ENCODE data around the gene GLIS2. TPM values are rescaled to one million over a fixed set of nuclear protein-coding genes. Genes with fewer than 3 reads are reported as not detected.
"Not testable (repeated sequence)": the region's sequence is repeated elsewhere in the genome, so short reads cannot be mapped to it uniquely, and the experiment has no call there.

GLIS2 gene
- total and polyA plus RNA-seq, 10 donors, result 0.89 to 8.4 (median 3.3) TPM

DNA sequence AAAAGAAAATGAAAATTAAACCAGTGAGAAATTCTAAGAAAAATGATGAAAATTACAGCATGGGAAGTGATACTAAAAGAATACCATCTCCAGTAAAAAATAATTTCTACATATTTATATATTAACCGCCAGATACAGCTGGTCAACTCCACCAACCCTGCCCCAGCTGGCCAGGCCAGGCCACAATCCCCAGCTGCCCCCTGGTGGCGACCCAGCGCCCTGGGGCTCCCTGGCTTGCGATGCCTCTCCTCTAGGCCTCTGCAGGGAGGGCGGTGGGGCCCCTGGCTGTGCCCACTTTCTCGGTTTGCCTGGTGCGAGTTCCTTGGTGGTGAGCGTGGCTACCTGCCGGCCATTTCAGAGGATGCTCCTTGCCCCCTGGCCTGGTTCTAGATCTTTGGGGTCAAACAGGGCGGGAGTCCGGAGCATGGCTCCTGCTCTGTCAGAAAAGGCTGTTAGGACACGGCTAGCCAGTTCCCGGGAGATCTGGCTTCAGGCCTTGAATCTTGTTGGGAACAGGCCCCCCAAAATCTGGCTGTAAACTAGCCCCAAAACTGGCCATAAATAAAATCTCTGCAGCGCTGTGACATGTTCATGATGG is 14.5 kb downstream of the GLIS2 start:
- peaks cover 0 to 23% (median 0%) of the 10 kb centered on the region in 6 donors for H3K36me3 ChIP-seq
- peak; percentile 96 for DNase-seq
- intact Hi-C loops (cut with DNase I; ENCODE audit: low total_unique reads), result loop anchor here (5.0 kb wide), 1 partner anchor 43 kb away; no protein-coding TSS in a partner anchor
- H3K4me3 ChIP-seq, result no peak overlapping the region
- H3K4me1 ChIP-seq, result peaks cover 19 to 52% (median 44%) of the 10 kb centered on the region in 6 donors
- TF ChIP-seq, protein P1, sequence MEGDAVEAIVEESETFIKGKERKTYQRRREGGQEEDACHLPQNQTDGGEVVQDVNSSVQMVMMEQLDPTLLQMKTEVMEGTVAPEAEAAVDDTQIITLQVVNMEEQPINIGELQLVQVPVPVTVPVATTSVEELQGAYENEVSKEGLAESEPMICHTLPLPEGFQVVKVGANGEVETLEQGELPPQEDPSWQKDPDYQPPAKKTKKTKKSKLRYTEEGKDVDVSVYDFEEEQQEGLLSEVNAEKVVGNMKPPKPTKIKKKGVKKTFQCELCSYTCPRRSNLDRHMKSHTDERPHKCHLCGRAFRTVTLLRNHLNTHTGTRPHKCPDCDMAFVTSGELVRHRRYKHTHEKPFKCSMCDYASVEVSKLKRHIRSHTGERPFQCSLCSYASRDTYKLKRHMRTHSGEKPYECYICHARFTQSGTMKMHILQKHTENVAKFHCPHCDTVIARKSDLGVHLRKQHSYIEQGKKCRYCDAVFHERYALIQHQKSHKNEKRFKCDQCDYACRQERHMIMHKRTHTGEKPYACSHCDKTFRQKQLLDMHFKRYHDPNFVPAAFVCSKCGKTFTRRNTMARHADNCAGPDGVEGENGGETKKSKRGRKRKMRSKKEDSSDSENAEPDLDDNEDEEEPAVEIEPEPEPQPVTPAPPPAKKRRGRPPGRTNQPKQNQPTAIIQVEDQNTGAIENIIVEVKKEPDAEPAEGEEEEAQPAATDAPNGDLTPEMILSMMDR (IDR thresholded peaks at IDR 0.05 in 8 of 11, conservative IDR thresholded peaks at IDR 0.05 in 3 of 11), result peak; percentile 85 to 98 (median 95)
- peak; percentile 16 to 77 (median 58) for TF ChIP-seq POLR2AphosphoS5 (IDR thresholded peaks at IDR 0.05)
- no peak for TF ChIP-seq POLR2A (IDR thresholded peaks at IDR 0.05)
- H3K27me3 ChIP-seq (replicated peaks in 1 of 7), result peaks cover 0 to 33% (median 0%) of the 10 kb centered on the region in 7 donors
- H3K27ac ChIP-seq, result peak overlapping the region in 1 of 8 donors; percentile 74
- WGBS, 5 donors, result 41 to 53% (median 51%) methylated on average over 14 of the region's 14 CpGs
- no peaks in the 10 kb centered on the region for H3K9me3 ChIP-seq

DNA sequence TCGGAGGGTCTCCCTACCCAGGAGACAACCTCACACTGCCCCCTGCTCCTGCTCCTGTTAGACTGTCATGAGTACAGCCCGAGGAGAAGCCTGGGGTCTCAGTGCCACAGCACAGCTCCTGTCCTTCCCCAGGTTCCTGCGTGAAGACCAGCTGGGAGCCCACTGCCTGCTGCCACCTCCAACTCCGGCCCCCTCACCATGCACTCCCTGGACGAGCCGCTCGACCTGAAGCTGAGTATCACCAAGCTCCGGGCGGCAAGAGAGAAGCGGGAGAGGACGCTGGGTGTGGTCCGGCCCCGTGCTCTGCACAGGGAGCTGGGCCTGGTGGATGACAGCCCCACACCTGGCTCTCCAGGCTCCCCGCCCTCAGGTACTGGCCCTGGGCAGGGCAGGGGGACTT is 16.2 kb downstream of the GLIS2 start:
- peaks cover 19 to 36% (median 34%) of the 10 kb centered on the region in 6 donors for H3K4me1 ChIP-seq
- no peaks in the 10 kb centered on the region for H3K9me3 ChIP-seq
- peaks cover 0 to 39% (median 1%) of the 10 kb centered on the region in 6 donors for H3K36me3 ChIP-seq
- intact Hi-C loops (cut with DNase I; ENCODE audit: low total_unique reads), result loop anchor here (5.0 kb wide), 1 partner anchor 45 kb away; no protein-coding TSS in a partner anchor
- WGBS, 5 donors, result 87 to 91% (median 91%) methylated on average over 13 to 14 of the region's 14 CpGs
- H3K27ac ChIP-seq, result no peak overlapping the region
- H3K4me3 ChIP-seq, result no peak overlapping the region
- TF ChIP-seq POLR2A (IDR thresholded peaks at IDR 0.05) (no peak), POLR2AphosphoS5 (IDR thresholded peaks at IDR 0.05) (peak in 1 of 3 donors; percentile 21)
- peaks cover 0 to 31% (median 0%) of the 10 kb centered on the region in 7 donors for H3K27me3 ChIP-seq (replicated peaks in 1 of 7)
- DNase-seq, result no peak

DNA sequence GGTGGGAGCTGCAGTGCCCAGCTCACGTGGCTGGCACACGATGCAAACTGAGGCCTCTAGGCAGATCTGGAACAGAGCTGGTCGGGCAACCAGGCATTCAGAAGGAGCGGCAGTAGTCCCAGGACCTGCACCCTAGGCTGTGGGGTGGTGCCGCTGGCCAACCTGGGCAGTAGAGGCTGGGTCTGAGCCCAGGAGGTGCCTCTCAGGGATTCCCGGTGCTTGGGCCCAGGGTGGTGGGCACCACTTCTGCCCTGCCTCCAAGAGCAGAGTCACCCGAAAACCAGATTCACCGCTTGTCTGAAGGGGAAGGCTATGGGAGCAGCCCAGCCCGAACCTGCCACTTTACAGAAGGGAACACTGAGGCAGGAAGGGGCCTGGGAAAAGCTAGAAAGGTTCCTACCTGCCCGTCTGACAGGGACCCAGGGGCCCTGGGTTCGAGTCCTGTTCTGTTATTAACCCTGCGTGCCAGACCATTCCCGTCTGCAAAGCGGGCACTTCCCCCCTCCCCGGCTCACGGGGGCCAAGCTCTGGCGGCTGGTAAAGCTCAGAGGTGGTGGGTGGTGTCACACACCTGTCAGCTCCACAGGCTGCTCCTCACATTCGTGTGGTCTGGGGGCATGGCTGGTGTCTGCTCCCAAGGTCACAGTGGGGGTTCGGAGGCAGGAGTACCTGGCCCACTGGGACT is 16.9 kb downstream of the GLIS2 start:
- Histone ChIP-seq H3K36me3 (peaks cover 0 to 46% (median 5%) of the 10 kb centered on the region in 6 donors), H3K4me1 (peaks cover 18 to 29% (median 27%) of the 10 kb centered on the region in 6 donors), H3K27ac (no peak overlapping the region), H3K9me3 (no peaks in the 10 kb centered on the region), H3K27me3 (replicated peaks in 1 of 7) (peaks cover 0 to 24% (median 0%) of the 10 kb centered on the region in 7 donors), H3K4me3 (no peak overlapping the region)
- no peak for DNase-seq
- intact Hi-C loops (cut with DNase I; ENCODE audit: low total_unique reads), result loop anchor here (5.0 kb wide), 1 partner anchor 45 kb away; no protein-coding TSS in a partner anchor
- WGBS, 5 donors, result 80 to 85% (median 82%) methylated on average over 13 to 19 of the region's 19 CpGs
- no peak for TF ChIP-seq POLR2AphosphoS5 (IDR thresholded peaks at IDR 0.05)

DNA sequence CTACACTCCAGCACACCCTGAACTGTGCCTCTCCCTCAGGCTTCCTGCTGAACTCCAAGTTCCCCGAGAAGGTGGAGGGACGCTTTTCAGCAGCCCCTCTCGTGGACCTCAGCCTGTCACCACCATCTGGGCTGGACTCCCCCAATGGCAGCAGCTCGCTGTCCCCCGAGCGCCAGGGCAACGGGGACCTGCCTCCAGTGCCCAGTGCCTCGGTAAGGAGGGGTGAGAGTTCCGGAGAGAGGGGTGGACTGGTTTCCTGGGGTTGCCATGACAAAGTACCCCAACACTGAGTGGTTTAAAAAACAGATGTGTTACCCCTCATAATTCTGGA is 17.4 kb downstream of the GLIS2 start:
- no peak overlapping the region for H3K4me3 ChIP-seq
- no peak overlapping the region for H3K27ac ChIP-seq
- intact Hi-C loops (cut with DNase I; ENCODE audit: low total_unique reads), result loop anchor here (5.0 kb wide), 1 partner anchor 46 kb away; no protein-coding TSS in a partner anchor
- peaks cover 0 to 19% (median 0%) of the 10 kb centered on the region in 7 donors for H3K27me3 ChIP-seq (replicated peaks in 1 of 7)
- peaks cover 13 to 24% (median 22%) of the 10 kb centered on the region in 6 donors for H3K4me1 ChIP-seq
- TF ChIP-seq POLR2AphosphoS5 (IDR thresholded peaks at IDR 0.05), result peak in 1 of 3 donors; percentile 16
- TF ChIP-seq, protein P1 (IDR thresholded peaks at IDR 0.05 in 8 of 11, conservative IDR thresholded peaks at IDR 0.05 in 3 of 11), result no peak
- no peak for TF ChIP-seq POLR2A (IDR thresholded peaks at IDR 0.05)
- DNase-seq, result no peak
- peaks cover 0 to 51% (median 9%) of the 10 kb centered on the region in 6 donors for H3K36me3 ChIP-seq
- WGBS, 5 donors, result 55 to 69% (median 57%) methylated on average over 6 to 9 of the region's 9 CpGs
- H3K9me3 ChIP-seq, result no peaks in the 10 kb centered on the region

DNA sequence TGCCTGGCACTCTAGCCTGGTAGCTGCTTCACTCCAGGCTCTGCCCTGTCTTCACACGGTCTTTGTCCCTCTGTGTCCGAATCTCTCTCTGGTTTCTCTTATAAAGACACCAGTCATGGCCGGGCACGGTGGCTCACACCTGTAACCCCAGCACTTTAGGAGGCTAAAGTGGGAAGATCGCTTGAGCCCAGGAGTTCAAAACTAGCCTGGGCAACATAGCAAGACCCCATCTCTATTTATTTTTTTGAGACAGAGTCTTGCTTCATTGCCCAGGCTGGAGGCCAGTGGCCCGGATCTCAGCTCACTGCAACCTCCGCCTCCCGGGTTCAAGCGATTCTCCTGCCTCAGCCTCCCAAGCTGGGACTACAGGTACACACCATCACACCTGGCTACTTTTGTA is 17.8 kb downstream of the GLIS2 start:
- DNase-seq, H3K27ac ChIP-seq, H3K9me3 ChIP-seq, H3K4me3 ChIP-seq: not testable (repeated sequence)
- Histone ChIP-seq H3K27me3 (replicated peaks in 1 of 7) (peaks cover 0 to 14% (median 0%) of the 10 kb centered on the region in 7 donors), H3K36me3 (peaks cover 0 to 55% (median 13%) of the 10 kb centered on the region in 6 donors), H3K4me1 (peaks cover 9 to 20% (median 18%) of the 10 kb centered on the region in 6 donors)
- 90 to 93% (median 92%) methylated on average over 9 of the region's 9 CpGs for WGBS, 5 donors
- intact Hi-C loops (cut with DNase I; ENCODE audit: low total_unique reads), result loop anchor here (5.0 kb wide), 1 partner anchor 46 kb away; no protein-coding TSS in a partner anchor
